Fibroblast of skin of back (primary cell): Measurements from ENCODE around the gene SLC17A2.
"Not testable (repeated sequence)": the region's sequence is repeated elsewhere in the genome, so short reads cannot be mapped to it uniquely, and the experiment has no call there.

ENCODE experiments used
- DNase-seq: peaks from one replicate; pipeline ENCODE4 v3.0.0-alpha.2; 2013

The SLC17A2 gene

DNA sequence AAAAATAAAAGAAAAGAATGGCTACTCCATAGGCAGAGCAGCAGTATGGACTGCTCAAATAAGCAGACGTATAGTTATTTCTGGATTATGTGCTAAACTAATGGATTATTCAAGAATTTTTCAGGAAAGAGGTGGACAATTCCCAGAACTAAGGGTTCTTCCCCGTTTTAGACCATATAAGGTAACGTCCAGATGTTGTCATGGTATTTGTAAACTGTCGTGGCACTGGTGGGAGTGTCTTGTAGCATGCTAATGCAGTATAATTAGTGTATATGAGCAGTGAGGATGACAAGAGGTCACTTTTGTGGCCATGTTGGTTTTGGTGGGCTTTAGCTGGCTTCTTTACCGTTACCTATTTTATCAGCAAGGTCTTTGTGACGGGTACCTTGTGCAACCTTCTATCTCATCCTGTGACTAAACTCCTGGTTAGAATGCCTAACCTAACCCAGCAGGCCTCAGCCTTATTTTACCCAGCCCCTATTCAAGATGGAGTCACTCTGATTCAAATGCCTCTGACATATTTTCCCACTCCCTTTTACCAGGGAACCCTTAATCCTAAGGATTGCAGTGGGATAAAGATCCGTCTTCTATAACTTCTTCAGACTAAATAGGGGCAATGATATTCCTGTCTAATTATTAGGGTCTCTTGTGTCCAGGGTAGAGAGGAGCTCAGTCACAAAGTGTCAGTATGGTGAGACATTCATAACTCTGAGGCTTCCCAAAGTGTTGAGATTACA is 21.0 kb upstream of the SLC17A2 start:
- DNase-seq = no peak

DNA sequence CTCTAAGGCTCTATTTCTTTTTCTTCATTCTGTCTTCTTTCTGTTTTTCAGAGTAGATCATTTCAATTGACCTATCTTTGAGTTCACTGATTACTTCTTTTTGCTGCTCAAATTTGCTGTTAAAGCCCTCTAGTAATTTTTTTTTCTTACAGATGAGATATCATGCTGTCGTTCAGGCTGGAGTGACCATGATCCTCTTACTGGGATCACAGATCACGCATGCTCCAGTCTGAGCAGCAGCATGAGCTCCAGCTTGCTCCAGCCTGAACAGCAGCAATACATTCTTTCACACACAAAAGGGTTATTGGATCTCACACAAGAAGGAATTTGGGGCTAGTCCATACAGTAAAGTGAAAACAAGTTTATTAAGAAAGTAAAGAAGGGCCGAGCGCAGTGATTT is 19.8 kb upstream of the SLC17A2 start:
- DNase-seq = no peak

DNA sequence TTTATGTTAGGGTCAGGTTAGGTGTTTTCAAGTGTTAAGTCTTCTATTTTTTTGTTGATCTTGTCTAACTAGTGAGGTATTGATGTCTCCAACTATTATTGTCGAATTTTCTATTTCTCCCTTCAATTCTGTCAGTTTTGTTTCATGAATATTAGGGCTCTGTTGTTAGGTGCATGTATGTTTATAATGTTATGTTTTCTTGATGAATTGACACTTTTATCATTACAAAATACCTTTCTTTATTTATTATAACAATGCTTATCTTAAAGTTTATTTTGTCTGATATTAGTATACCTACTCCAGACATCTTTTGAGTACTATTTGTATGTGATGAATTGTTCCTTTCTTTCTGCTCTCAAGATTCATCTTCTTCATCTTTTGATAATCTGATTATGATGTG is 19.2 kb upstream of the SLC17A2 start:
- DNase-seq = no peak

DNA sequence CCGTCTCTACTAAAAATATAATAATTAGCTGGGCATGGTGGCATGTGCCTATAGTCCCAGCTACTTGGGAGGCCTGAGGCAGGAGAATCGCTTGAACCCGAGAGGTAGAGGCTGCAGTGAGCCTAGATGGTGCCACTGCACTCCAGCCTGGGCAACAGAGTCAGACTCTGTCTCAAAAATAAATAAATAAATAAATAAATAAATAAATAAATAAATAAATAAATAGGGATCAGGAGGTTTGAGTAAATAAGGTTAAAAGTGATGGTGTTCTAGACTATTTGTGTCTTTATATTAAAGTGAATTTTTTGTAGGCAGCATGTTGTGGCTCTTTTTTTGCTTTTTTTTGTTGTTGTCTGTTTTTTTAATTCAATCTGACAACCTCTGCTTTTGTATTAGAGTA is 17.0 kb upstream of the SLC17A2 start:
- DNase-seq = not testable (repeated sequence)

DNA sequence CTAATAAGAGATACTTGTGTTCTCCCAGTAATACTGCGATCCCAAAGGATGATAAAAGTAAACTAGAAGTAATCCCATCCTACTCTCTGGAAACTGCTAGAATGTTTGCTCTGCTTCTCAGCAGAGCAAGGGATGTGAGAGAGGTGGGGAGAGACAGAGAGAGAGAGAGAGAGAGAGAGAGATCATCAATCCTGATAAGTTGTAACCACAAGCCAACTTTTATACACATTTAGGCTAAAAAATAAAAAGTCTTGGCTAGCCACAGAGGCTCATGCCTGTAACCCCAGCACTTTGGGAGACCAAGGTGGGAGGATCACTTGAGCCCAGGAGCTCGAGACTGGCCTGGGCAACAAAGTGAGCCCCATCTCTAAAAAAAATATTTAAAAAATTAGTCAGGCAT is 16.1 kb upstream of the SLC17A2 start:
- DNase-seq = no peak

DNA sequence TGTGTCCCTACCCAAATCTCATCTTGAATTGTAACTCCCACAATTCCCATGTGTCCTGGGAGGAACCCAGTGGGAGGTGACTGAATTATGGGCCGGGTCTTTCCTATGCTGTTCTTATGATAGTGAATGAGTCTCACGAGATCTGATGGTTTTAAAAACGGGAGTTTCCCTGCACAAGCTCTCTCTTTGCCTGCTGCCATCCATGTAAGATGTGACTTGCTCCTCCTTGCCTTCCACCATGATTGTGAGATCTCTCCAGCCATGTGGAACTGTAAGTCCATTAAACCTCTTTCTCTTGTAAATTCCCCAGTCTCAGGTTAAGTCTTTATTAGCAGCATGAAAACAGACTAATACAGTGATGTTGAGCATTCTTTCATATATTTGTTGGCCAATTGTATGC is 15.2 kb upstream of the SLC17A2 start:
- DNase-seq = not testable (repeated sequence)

DNA sequence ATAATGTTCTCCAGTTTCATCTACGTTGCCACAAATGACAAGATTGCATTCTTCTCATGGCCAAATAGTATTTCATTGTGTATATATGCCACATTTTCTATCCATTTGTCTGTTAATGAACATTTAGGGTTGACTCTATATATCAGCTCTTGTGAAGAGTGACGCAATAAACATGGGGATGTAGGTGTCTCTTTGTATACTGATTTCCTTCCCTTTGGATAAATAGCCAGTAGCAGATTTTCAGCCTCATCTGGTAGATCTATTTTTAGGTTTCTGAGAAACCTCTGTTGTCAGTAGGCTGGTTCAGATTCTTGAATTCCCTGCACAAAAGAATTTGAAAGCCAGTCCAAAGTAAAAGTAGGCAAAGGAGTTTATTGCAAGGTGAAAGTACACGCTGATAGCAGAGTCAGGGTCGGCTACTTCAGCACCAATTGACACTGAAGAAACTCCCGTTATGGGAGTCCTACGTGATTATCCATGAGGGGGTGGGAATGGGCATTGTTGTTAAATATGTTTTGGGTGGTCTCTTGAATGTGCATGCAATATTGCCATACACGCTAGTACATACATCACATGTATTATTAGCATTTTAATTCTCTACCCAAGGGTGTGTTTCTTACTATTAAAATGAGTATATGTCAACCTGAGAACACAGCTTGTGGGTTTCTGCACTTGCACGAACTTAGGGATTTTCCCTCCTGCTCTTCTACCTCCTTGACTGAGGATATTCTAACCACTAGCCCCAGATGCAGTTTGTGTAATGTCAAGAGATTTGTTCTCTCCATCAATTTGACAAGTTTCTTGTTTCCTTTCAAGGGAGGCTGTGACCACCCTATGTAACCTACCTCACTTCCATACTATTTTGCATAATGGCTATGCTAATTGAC is 14.4 kb upstream of the SLC17A2 start:
- no peak for DNase-seq

DNA sequence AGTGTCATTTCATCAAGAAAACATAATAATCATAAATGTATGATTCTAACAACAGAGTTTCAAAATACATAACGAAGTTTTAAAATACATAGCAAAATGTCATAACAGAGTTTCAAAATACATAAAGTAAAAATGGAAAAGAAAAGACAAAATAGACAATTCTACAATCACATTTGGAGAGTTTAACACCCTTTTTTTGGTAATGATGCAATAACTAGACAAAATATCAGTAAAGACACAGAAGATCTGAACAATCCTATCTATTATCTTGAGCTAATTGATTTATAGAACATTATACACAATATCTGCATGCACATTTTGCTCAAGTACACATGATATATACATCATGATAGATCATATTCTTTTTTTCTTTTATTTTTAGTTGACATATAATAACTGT is 13.4 kb upstream of the SLC17A2 start:
- no peak for DNase-seq

DNA sequence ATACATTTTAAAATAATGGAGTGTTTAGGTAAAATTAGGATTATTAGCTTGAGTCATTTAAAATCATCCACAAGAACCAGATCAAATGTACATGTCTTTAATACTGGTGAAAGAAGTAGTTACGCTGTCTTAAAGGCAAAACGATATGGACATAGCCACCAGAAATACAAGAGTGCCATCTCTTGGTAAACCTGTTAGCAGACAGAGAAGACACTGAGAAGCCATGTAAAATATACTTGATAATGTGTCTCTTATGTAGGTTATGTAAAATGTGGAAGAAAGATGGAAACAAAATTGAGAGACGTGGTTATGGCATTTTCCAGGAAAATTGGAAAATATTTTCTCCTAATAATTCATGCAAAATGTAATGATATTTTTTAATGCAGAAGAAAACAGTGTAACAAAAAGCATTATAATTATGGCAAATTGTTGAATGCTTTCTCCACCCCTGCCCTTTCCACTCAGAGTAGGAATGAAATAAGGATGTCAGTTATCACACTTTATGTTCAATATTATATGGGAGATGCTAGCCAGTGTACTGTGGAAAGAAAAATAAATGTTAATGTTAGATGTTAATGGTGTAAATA is 12.2 kb upstream of the SLC17A2 start:
- peak; percentile 41 for DNase-seq

DNA sequence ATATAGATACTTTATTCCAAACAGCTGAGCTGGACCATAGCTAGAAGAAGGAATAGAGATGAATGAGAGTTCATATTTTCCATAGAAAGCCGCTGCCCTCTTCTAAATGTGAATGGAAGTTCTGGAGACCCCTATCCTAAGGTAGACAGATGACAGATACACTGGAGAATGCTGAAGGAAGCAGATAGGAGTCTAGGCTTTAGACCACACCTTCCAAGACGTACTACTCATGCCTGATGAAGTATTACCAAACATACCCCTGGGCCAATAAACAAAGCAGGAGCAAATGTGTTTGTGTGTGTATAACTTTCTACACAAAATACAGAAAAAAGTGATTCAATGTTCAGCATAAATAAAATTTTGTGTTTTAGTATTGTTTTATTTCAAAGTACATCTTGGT is 9.1 kb upstream of the SLC17A2 start:
- DNase-seq = no peak

DNA sequence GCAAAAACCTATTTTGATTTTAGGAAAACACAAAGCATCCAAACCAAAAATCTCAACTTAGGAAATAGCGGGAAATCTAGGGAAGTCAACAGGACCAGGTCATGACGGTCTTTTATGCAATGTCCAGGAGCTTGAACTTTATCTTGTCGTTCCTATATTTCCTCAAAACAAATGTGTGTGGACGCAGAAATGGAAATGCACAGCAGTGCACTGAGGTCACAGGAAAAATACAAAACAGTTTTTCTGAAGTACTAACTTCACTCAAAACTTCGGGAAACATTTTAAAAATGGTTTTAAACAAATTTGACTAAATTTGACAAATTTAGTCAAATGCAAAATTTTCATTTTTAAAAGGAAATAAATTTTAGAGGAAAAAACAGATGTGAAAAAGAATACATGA is 5.5 kb upstream of the SLC17A2 start:
- no peak for DNase-seq

DNA sequence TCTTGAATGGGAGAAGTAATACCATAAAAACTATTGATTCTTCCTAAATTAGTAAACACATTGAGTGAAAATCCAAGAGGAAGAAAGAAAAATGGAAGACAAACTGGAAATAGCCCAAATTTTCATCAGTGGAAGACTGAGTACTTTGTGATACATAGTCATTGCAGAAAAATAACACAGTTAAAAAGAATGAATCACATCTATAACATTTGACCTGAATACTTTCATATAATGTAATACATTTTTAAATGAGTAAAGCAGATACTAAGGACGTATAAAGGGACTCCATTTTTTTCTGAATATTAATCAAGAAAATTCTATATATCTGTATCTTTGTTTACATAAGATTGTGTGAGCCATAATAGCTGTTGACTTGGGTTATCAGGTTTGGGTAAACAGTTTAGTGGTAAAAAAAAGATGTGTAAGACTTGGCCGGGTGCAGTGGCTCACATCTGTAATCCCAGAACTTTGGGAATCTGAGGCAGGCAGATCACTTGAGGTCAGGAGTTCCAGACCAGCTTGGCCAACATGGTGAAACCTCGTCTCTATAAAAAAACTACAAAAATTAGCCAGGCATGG is 4.3 kb upstream of the SLC17A2 start:
- DNase-seq = peak; percentile 34

DNA sequence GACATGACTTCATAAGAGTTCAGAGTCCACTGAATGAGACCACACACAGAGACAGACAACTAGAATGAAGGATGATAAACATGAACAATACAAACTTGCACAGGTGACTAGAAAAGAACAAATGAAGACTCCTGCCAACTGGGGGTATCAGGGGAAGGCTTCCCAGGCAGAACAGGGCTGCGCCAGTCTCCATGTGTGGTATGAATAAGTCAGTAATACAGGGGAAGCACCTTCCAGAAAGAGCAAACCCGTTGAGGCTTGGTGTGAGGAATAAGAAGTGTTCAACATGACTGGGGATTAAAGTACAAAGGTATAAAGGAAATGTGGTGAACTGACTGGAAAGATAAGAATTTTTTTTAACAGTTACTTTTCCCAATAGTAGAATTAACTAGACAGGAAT is 3.7 kb upstream of the SLC17A2 start:
- DNase-seq = no peak

DNA sequence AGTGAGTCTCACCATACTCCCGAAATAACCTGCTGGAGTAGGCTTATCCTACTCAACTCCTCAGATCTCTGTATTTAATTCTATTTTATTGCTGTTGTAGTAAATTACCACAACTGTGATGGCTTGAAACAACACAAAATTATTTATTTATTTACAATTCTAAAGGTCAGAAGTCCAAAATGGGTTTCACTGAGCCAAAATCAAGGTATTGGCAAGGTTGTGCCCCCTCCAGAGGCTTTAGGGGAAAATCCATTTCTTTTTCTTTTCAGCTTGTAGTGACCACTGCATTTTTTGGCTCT is 869 bp upstream of the SLC17A2 start:
- no peak for DNase-seq

DNA sequence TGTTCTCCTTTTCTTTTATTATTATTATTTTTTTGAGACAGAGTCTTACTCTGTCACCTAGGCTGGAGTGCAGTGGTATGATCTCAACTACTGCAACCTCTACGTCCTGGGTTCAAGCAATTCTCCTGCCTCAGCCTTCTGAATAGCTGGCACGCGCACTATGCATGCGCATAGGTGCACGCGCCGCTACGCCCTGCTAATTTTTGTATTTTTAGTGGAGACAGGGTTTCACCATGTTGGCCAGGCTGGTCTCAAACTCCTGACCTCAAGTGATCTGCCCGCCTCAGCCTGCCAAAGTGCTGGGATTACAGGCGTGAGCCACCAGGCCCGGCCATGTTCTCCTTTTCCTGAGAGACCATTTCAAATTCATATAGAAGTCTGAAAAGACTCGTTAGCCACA is 706 bp downstream of the SLC17A2 start:
- not testable (repeated sequence) for DNase-seq

DNA sequence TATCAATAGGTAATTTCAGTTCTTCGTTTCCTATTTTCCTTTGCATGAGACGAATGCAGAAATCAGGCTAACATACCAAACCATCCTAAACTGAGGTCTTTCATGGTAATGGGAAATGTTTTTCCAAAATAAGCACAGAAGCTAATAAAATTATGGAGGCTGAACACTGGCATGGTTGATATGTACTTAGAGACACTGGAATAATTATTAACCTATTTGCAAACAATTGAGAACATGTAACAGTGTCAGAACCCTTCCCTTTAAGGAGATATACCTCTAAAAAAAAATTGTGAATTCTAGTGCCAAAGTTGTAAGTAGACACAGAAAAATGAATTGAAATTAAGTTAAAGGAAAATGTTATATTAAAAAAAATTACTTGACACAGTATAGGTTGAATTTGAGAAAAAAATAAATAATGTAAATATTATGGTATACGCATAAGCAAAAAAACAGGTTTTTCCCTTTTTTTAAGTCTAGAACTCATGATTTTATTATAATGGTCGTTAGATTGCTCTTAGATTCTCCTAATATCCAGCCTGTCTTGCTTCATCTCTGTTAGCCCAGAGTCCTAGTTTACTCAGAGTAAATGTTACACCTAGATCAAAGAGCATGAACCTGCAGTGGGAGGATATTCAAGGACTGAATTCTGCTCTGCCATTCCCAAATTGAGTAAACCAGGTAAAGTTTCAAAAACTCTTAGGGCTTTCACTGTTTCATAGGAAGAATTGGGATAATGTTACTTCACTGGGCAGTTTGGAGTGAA is 1.7 kb downstream of the SLC17A2 start:
- no peak for DNase-seq

DNA sequence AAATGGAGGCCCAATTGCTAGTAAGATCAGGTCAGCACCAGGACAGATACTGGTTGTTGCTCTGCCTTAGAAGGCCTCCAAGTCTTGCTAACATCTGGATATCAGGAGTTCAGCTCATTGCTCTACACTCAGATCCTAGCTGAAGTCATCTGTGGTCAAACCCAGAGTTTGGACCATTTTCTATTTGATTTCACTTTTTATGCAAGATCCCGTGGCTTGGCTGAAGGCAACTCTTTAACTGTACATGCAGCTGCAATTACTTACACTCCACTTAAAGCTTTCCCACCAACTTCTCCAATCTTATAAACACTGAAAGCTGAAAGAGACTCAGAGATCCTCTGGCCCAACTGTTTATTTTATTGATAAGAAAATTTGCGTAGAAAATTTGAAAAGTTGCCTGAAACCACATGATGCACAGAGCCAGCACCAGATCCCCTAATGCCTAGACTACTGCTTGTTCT is 2.7 kb downstream of the SLC17A2 start:
- DNase-seq = no peak

DNA sequence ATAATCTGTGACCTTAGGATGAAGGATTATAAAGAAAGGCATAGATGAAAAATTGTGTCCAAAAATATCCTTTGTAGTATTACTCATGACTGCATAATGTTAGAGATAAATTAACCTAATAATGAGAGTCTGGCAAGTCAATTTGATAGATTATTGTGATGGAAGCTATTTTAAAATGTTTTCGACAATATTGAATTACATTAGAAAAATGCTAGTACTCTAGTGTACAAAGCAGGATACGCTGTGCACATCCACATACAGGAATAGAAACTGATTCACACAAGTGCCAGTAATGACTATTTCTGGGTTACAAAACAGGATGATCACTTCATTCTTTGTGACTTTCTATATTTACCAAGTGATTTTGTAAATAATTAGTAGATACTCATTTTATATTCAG is 3.3 kb downstream of the SLC17A2 start:
- DNase-seq = no peak

DNA sequence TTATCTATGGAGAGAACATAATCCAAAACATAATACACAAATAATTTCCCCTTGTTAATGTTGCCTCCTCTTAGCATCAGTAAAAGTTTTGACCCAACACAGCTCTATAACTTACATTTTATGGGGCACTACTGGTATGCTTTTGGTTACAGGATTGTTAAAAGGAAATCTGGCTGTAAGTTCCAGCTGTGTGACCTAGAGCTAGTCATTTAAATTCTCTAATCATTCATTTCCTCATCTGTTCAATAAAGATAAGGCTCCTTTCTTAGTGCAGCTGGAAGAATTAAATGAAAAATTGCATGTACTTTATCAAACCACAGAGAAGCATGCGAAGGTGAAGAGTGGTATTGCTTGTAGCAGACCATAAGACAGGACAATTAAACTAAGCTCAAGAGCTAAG is 4.6 kb downstream of the SLC17A2 start:
- no peak for DNase-seq

DNA sequence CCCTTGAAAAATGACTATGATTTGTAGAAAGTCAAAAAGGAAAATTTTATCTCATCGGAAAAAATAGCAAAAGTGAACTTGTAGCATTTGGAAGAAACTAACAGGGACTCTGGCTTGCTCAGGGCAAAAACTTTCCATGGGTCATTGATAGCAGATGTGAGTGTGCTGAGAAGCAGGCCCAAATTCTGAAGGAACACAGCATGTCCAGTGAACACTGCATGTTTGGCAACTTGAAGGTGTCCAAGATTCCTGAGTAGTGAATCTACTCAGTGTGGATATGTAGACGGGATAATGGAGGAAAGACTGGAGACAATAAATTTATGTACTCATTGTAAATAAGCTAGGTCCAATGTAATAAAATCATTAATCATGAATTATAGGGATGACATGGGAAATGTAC is 8.2 kb downstream of the SLC17A2 start:
- no peak for DNase-seq

DNA sequence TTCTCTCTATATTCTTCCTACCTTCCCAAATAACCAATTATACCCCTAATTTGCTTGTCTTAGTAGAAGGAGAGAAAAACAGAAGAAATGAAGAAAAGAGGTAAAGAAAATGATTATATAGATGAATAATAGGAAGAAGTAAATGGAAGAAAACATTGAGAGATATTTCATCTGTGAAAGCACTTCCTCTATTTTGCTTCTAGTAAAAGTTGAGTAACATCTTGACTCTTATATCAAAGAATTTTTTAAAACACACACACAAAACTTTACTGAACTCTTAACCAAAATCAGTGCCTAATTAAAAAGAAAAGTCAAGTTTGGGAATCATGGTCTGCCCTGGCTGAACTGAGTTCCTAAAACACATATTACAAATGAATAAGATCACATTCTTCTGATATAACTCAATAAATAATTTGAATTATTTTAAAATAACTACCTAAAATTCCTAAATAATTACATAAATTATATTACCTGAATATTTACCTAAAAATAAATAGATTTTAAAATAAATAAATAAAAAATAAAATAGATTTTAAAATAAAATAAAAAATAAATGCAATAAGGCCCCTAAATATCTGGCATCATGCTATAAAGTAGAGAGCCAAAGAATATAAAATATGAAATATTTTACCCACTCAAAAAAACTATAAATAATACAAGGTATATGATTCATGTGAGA is 8.8 kb downstream of the SLC17A2 start:
- DNase-seq = no peak

DNA sequence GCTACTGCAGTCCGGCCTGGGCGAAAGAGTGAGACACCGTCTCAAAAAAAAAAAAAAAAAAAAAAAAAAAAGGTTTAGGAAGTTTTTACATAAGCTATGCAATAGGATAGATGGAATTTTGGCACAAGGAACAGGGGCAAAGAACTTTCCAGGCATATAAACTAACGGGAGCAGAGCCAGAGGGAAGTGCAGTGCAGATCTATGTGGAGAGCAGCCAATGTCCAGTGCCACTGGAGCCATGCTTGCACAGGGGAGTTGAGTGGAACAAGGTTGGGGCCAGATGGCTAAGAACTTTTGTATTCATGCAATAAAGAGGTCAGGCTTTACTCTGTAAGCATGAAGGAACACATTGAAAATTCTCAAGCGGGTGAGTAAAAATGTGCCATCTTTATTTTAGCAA is 10.8 kb downstream of the SLC17A2 start:
- DNase-seq = no peak
